PC-3 (cell line): Measurements from ENCODE around the gene PPM1E. TPM values are rescaled to one million over a fixed set of nuclear protein-coding genes. Genes with fewer than 3 reads are reported as not detected.
A peak's percentile ranks its signal among the peaks of the same experiment; 100 is the strongest.

Experiments used
- ATAC-seq: fragments of 200-7000 bp; cut with Tn5 transposase; 2 replicates; pipeline ENCODE4 v1.9.1; 2020; ENCODE audit warnings: mild to moderate bottlenecking, moderate library complexity
- BruUV-seq: library from RNA; stranded (reverse); fragments of 400-500 nt; replicated peaks from 2 replicates; lab custom pipeline; 2021; lab: Mats Ljungman, UMichigan
- CTCF ChIA-PET: fragments of 300-600 bp; sonication (Branson Sonifier 250); formaldehyde crosslinking; loops from one replicate; lab custom pipeline; 2022; ENCODE audit warnings: antibody characterized with exemption; lab: Charles Lee
- POLR2A ChIA-PET: fragments of 300-600 bp; sonication (Branson Sonifier 250); formaldehyde crosslinking; loops from one replicate; lab custom pipeline; 2022; ENCODE audit warnings: antibody characterized with exemption; ENCODE audit not compliant: unreplicated experiment; lab: Charles Lee
- DNase-seq: peaks from one replicate; pipeline ENCODE4 v3.0.0-alpha.2; 2015
- H2AFZ ChIP-seq: fragments of 300-600 bp; sonication (generic); 2 replicates; pipeline ENCODE4 v1.6.0; 2016; ENCODE audit warnings: antibody characterized with exemption, low read length
- H3F3A ChIP-seq: fragments of 300-600 bp; sonication (generic); one replicate; pipeline ENCODE4 v1.6.0; 2017; ENCODE audit warnings: antibody characterized with exemption, low read length, control low read depth, mild to moderate bottlenecking; ENCODE audit not compliant: unreplicated experiment
- H3K27ac ChIP-seq: fragments of 300-600 bp; sonication (generic); 2 replicates; pipeline ENCODE4 v1.5.1; 2016; ENCODE audit warnings: mild to moderate bottlenecking, low read length
- H3K27me3 ChIP-seq: fragments of 300-600 bp; sonication (generic); 2 replicates; pipeline ENCODE4 v1.6.1; 2016; ENCODE audit warnings: low read length, mixed read lengths
- H3K36me3 ChIP-seq: fragments of 300-600 bp; sonication (generic); 2 replicates; pipeline ENCODE4 v1.6.1; 2016; ENCODE audit warnings: low read depth, mixed run types, low read length, mixed read lengths
- H3K4me1 ChIP-seq: fragments of 300-600 bp; sonication (generic); 2 replicates; pipeline ENCODE4 v1.5.1; 2016; ENCODE audit warnings: low read length; ENCODE audit not compliant: insufficient read depth
- H3K4me2 ChIP-seq: fragments of 300-600 bp; sonication (generic); 2 replicates; pipeline ENCODE4 v1.6.0; 2016; ENCODE audit warnings: low read length
- H3K4me3 ChIP-seq: fragments of 300-600 bp; sonication (generic); 2 replicates; pipeline ENCODE4 v1.5.1; 2016; ENCODE audit warnings: mild to moderate bottlenecking, low read length, mixed read lengths
- H3K79me2 ChIP-seq: fragments of 300-600 bp; sonication (generic); 2 replicates; pipeline ENCODE4 v1.6.1; 2017; ENCODE audit warnings: low read length, mixed read lengths
- H3K9ac ChIP-seq: fragments of 300-600 bp; sonication (generic); 2 replicates; pipeline ENCODE4 v1.6.0; 2016; ENCODE audit warnings: mild to moderate bottlenecking, low read length
- H3K9me2 ChIP-seq: fragments of 300-600 bp; sonication (generic); replicated peaks from 2 replicates; pipeline ENCODE4 v1.6.1; 2016; ENCODE audit warnings: mixed run types, low read length, mixed read lengths
- H3K9me3 ChIP-seq: fragments of 300-600 bp; sonication (generic); 2 replicates; pipeline ENCODE4 v1.6.1; 2016; ENCODE audit warnings: low read length, mixed read lengths
- H4K20me1 ChIP-seq: fragments of 300-600 bp; sonication (generic); 2 replicates; pipeline ENCODE4 v1.6.1; 2016; ENCODE audit warnings: low read length, mixed read lengths
- EZH2 ChIP-seq: fragments of 300-600 bp; sonication (generic); IDR thresholded peaks from one replicate; pipeline ENCODE4 v1.6.1; 2017; ENCODE audit warnings: antibody characterized with exemption, mild to moderate bottlenecking, low read length; ENCODE audit not compliant: unreplicated experiment
- EZH2phosphoT487 ChIP-seq: fragments of 300-600 bp; sonication (generic); IDR thresholded peaks from 2 replicates; pipeline ENCODE4 v1.6.1; 2018; ENCODE audit warnings: mild to moderate bottlenecking, antibody characterized with exemption, low read length, borderline replicate concordance
- intact Hi-C: fragments of 100-400 bp; cut with micrococcal nuclease; formaldehyde crosslinking; loops from 2 replicates; pipeline ENCODE4 v1.9.0; 2023
- total RNA-seq: library from RNA; depleted of rRNA; stranded (reverse); fragments of >200 nt; gene quantifications from 2 replicates; pipeline ENCODE4 v1.2.3, GENCODE V29; 2014
- TF ChIP-seq, protein P1 (sequence below): fragments of 300-600 bp; sonication (generic); conservative IDR thresholded peaks from 2 replicates; pipeline ENCODE4 v1.5.1; 2017; ENCODE audit warnings: antibody characterized with exemption, low read depth, mild to moderate bottlenecking, low read length

Gene PPM1E
- total RNA-seq, 1 experiment from 2014 or later = not detected

DNA sequence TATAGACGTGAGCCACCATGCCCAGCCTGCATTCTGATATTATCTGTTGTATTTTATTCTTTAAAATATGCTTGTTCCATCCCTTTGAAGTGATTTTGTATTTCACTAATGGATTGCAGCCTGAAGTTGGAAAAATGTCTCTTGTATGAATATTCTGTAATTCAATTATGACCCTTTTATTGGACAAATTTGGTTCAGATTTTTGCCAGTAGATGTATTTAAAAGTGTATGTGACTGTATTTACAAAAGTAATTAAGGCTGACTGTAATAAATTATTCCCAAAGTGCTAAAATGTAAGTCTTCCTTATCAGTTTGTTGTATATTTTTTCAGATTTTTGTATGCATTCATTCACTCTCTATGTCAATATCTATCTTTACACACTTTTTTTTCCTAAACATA is 23.8 kb downstream of the PPM1E start:
- no TSS peak for BruUV-seq
- Histone ChIP-seq H3K27ac (no peak overlapping the region), H3K9ac (no peak overlapping the region), H3K4me2 (no peak overlapping the region), H4K20me1 (no peaks in the 10 kb centered on the region), H3K27me3 (peaks cover 30% of the 10 kb centered on the region), H3F3A (no peaks in the 10 kb centered on the region), H3K79me2 (no peaks in the 10 kb centered on the region), H3K9me3 (no peaks in the 10 kb centered on the region), H3K9me2 (no peaks in the 10 kb centered on the region), H3K4me3 (no peak overlapping the region), H3K4me1 (no peaks in the 10 kb centered on the region), H3K36me3 (no peaks in the 10 kb centered on the region), H2AFZ (no peak overlapping the region)
- ChIA-PET POLR2A (no interaction called here), CTCF (no interaction called here)
- intact Hi-C loops = no loop called here
- no peak for TF ChIP-seq EZH2
- TF ChIP-seq EZH2phosphoT487 = no peak
- TF ChIP-seq, protein P1, sequence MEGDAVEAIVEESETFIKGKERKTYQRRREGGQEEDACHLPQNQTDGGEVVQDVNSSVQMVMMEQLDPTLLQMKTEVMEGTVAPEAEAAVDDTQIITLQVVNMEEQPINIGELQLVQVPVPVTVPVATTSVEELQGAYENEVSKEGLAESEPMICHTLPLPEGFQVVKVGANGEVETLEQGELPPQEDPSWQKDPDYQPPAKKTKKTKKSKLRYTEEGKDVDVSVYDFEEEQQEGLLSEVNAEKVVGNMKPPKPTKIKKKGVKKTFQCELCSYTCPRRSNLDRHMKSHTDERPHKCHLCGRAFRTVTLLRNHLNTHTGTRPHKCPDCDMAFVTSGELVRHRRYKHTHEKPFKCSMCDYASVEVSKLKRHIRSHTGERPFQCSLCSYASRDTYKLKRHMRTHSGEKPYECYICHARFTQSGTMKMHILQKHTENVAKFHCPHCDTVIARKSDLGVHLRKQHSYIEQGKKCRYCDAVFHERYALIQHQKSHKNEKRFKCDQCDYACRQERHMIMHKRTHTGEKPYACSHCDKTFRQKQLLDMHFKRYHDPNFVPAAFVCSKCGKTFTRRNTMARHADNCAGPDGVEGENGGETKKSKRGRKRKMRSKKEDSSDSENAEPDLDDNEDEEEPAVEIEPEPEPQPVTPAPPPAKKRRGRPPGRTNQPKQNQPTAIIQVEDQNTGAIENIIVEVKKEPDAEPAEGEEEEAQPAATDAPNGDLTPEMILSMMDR = no peak
- DNase-seq (no peak), ATAC-seq (no peak)

DNA sequence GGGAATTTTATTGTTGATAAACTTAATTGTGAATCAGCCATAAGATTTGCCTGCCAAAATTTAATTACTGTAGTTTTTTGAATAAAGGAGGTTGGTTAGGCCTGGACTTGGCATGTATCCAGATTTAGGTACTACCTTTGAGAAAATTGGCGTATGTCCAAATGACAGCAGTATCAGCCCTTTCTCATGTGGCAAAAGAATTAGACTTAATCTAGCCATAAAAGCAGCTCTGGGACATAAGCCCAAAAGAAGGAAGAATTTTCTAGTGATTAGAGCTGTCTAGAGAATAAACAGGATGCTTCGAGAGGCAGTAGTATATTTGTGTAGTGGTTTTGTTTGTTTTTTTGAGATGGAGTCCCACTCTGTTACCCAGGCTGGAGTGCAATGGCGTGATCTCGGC is 27.7 kb downstream of the PPM1E start:
- Histone ChIP-seq H3K9me2 (no peaks in the 10 kb centered on the region), H3K79me2 (no peaks in the 10 kb centered on the region), H4K20me1 (no peaks in the 10 kb centered on the region), H3K4me2 (no peak overlapping the region), H3K4me3 (no peak overlapping the region), H3K27ac (no peak overlapping the region), H3K9ac (no peak overlapping the region), H3K9me3 (no peaks in the 10 kb centered on the region), H3K4me1 (peaks cover 4% of the 10 kb centered on the region), H3F3A (no peaks in the 10 kb centered on the region), H3K27me3 (peaks cover 14% of the 10 kb centered on the region), H3K36me3 (no peaks in the 10 kb centered on the region), H2AFZ (no peak overlapping the region)
- TF ChIP-seq EZH2phosphoT487 = no peak
- TF ChIP-seq, protein P1 = no peak
- peak; percentile 12 for DNase-seq
- ATAC-seq = no peak
- BruUV-seq = no TSS peak
- ChIA-PET POLR2A (no interaction called here), CTCF (no interaction called here)
- intact Hi-C loops = no loop called here

DNA sequence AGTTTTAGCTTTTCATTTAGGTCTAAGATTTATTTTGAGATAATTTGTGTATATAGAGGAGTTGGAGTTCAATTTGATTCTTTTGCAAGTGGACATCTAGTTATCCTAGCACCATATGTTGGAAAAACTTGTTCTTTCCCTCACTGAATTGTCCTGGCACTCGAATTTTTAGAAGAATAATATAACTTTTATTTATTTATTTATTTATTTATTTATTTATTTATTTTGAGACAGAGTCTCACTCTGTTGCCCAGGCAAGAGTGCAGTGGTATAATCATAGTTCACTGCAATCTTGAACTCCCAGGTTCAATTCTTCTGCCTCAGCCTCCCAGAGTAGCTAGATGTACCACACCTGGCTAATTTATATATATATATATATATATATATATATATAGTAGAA is 29.4 kb downstream of the PPM1E start:
- Histone ChIP-seq H2AFZ (no peak overlapping the region), H3K4me2 (no peak overlapping the region), H3K4me3 (no peak overlapping the region), H3K9me3 (no peaks in the 10 kb centered on the region), H3K9ac (no peak overlapping the region), H3K79me2 (no peaks in the 10 kb centered on the region), H3K4me1 (peaks cover 4% of the 10 kb centered on the region), H3F3A (no peaks in the 10 kb centered on the region), H3K36me3 (no peaks in the 10 kb centered on the region), H3K27ac (no peak overlapping the region), H3K9me2 (no peaks in the 10 kb centered on the region), H4K20me1 (no peaks in the 10 kb centered on the region), H3K27me3 (peaks cover 24% of the 10 kb centered on the region)
- BruUV-seq = no TSS peak
- intact Hi-C loops = no loop called here
- DNase-seq (no peak), ATAC-seq (no peak)
- no peak for TF ChIP-seq EZH2phosphoT487
- no peak for TF ChIP-seq EZH2
- TF ChIP-seq, protein P1 = no peak
- CTCF ChIA-PET = no interaction called here
- POLR2A ChIA-PET = no interaction called here
